ENCODE measurements around the gene TMEM40. TPM values are rescaled to one million over a fixed set of nuclear protein-coding genes. Genes with fewer than 3 reads are reported as not detected.
A peak's percentile ranks its signal among the peaks of the same experiment; 100 is the strongest.

The TMEM40 gene
- total and polyA plus RNA-seq, 7 donors: 0.30 to 4.4 (median 0.59) TPM

DNA sequence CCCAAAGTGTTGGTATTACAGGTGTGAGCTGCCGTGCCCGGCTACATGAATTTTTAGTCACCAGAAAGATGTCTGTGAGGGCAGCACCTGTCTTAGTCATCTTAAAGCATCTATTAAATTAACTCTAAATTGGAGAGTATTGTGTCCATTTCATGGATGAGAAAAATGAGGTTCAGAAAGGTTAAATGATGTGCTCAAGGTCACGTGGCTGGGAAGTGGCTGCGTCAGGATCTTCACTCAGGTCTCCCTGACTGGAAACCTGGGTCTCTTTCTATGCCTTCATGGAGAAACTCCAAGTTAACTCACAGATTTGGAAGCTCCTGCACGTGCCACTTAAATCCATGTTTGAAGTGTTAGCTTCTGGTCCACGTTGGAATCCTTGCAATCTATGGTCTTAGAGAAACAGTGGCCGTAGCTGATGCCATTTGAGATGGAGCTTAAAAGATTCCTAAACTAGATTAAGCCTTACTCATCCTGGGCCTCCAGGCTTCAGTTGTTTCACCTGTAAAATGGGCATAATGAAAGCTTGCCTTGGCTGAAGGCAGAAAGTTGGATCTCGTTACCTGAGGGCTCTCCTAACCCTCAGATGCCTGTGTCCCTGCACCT, 5.2 kb upstream of the TMEM40 start:
- intact Hi-C loops (cut with DNase I): no loop called here
- H3K4me1 ChIP-seq: peaks cover 19% of the 10 kb centered on the region
- ATAC-seq: no peak

DNA sequence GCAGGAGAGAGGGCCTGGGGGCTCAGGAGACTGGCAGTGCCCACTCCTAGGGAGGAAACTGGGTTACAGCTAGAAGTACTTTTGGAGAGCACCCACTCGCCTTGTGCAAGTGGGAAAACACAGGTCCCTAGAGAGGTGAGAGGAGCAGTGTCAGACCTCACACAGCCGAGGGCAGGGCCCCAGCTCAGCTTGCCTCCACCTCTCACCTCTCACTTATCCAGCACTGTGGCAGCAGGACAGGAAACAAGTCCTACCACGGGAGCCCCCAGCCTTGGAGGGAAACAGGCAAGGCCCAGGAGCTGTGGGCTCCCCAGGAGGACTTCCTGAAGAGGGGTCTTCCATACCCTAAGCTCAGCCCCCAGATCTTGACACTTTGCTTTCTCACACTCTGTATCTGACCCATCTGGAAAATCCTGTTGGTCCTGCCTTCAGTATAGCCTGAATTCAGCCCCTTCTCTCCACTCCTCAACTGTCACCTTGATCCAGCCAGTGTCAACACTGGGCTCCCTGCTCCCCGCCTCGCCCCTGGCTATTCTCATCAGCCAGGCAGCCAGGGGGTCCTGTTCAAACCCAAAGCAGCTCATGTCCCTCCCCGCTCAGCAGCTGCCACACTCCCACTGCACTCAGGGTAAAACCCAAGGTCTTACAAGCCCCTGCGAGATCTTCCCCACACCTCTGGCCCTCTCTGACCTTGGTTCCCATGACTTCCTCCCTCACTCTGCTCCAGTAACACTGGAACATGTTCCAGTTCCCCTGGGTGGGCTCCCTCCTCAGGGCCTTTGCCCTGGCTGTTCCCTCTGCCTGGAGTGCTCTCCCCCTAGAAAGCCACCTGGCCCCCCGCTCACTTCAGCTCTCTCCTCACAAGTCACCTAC, 870 bp upstream of the TMEM40 start:
- Histone ChIP-seq H3K9me3 (no peaks in the 10 kb centered on the region), H3K27me3 (ENCODE audit: insufficient read depth in 3 of 3, low read length in 2 of 3) (no peaks in the 10 kb centered on the region), H3K36me3 (ENCODE audit: insufficient read depth in 1 of 2, low read depth in 1 of 2) (no peaks in the 10 kb centered on the region), H3K27ac (no peak overlapping the region), H3K4me3 (no peak overlapping the region), H3K4me1 (peaks cover 30% of the 10 kb centered on the region)
- intact Hi-C loops (cut with DNase I): no loop called here
- TF ChIP-seq, protein P1, sequence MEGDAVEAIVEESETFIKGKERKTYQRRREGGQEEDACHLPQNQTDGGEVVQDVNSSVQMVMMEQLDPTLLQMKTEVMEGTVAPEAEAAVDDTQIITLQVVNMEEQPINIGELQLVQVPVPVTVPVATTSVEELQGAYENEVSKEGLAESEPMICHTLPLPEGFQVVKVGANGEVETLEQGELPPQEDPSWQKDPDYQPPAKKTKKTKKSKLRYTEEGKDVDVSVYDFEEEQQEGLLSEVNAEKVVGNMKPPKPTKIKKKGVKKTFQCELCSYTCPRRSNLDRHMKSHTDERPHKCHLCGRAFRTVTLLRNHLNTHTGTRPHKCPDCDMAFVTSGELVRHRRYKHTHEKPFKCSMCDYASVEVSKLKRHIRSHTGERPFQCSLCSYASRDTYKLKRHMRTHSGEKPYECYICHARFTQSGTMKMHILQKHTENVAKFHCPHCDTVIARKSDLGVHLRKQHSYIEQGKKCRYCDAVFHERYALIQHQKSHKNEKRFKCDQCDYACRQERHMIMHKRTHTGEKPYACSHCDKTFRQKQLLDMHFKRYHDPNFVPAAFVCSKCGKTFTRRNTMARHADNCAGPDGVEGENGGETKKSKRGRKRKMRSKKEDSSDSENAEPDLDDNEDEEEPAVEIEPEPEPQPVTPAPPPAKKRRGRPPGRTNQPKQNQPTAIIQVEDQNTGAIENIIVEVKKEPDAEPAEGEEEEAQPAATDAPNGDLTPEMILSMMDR (IDR thresholded peaks at IDR 0.05): no peak
- ATAC-seq: no peak
- 71 to 85% (median 85%) methylated on average over 8 of the region's 8 CpGs for WGBS, 3 donors
- DNase-seq: no peak

More for the DNA sequence above, 5.2 kb upstream of the TMEM40 start:
- H3K27me3 ChIP-seq (ENCODE audit: insufficient read depth in 3 of 3, low read length in 2 of 3): no peaks in the 10 kb centered on the region
- no peaks in the 10 kb centered on the region for H3K9me3 ChIP-seq
- no peaks in the 10 kb centered on the region for H3K36me3 ChIP-seq (ENCODE audit: insufficient read depth in 1 of 2, low read depth in 1 of 2)
- no peak overlapping the region for H3K27ac ChIP-seq
- no peak for DNase-seq
- TF ChIP-seq, protein P1 (IDR thresholded peaks at IDR 0.05): no peak
- WGBS, 3 donors: 79 to 87% (median 82%) methylated on average over 8 of the region's 8 CpGs
- H3K4me3 ChIP-seq: no peak overlapping the region

DNA sequence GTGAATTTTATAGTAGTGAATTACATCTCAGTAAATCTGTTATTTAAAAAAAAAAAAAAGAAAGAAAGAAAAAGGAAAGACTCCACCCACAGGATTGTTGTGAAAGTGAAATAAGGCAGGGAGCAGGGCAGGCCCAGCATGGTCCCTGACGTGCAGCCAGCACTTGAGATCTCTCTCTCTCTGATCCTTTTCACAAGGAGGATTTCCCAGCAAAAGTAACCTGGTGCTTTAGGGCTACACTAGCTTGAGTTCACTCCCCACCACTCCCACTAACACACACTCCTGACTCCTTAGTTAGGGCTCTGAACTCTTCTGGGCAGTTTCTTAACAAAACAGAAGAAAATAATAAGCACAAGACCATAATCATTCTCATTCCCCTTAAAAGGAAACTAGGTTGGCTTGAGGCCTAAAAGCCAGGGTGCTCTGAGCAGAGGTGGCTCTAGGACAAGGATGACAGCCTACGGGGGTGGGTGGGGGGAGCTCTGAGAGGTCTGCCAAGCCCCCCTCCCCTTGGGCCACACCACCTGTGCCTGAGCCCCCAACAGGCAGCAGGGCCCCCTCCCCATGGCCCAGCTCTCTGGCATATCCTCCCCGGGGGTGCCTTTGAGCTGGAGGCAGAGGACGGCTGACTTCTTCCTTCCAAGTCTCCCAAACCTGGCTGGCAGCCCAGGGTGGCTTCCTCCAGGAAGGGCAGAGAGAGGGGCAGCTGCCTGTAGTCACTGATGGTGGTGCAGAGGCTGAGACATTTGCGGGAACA, 856 bp downstream of the TMEM40 start:
- DNase-seq (peak in 1 of 2 donors; percentile 46), ATAC-seq (peak in 1 of 4 donors; percentile 35)
- intact Hi-C loops (cut with DNase I): no loop called here
- Histone ChIP-seq H3K27me3 (ENCODE audit: insufficient read depth in 3 of 3, low read length in 2 of 3) (no peaks in the 10 kb centered on the region), H3K4me1 (peaks cover 28% of the 10 kb centered on the region), H3K27ac (peak overlapping the region; percentile 63), H3K4me3 (no peak overlapping the region), H3K9me3 (no peaks in the 10 kb centered on the region), H3K36me3 (ENCODE audit: insufficient read depth in 1 of 2, low read depth in 1 of 2) (no peaks in the 10 kb centered on the region)
- TF ChIP-seq, protein P1 (IDR thresholded peaks at IDR 0.05): no peak
- 19 to 21% (median 19%) methylated on average over 5 of the region's 5 CpGs for WGBS, 3 donors

GRCh38 chr3:12756635-12757034, 2.4 kb downstream of the TMEM40 start:
- DNase-seq (no peak), ATAC-seq (no peak)
- TF ChIP-seq, protein P1 (IDR thresholded peaks at IDR 0.05): no peak
- no peaks in the 10 kb centered on the region for H3K9me3 ChIP-seq
- intact Hi-C loops (cut with DNase I): no loop called here
- no peaks in the 10 kb centered on the region for H3K36me3 ChIP-seq (ENCODE audit: insufficient read depth in 1 of 2, low read depth in 1 of 2)
- 91 to 95% (median 95%) methylated on average over 3 of the region's 3 CpGs for WGBS, 3 donors
- H3K4me1 ChIP-seq: peaks cover 26% of the 10 kb centered on the region
- H3K27me3 ChIP-seq (ENCODE audit: insufficient read depth in 3 of 3, low read length in 2 of 3): no peaks in the 10 kb centered on the region
- no peak overlapping the region for H3K4me3 ChIP-seq
- no peak overlapping the region for H3K27ac ChIP-seq
